GM21529 (cell line): Measurements from ENCODE around the gene LTBP1.
"Not testable (repeated sequence)": the region's sequence is repeated elsewhere in the genome, so short reads cannot be mapped to it uniquely, and the experiment has no call there.

Experiments used
- ATAC-seq: cut with Tn5 transposase; IDR thresholded peaks from one replicate; pipeline ENCODE4 v1.9.1; 2021; ENCODE audit not compliant: unreplicated experiment

The LTBP1 gene

GRCh38 chr2:32960238-32960637 lies 13.5 kb downstream of the LTBP1 start:
- no peak for ATAC-seq

GRCh38 chr2:32960647-32961403 lies 14.1 kb downstream of the LTBP1 start:
- ATAC-seq, result no peak

GRCh38 chr2:32962690-32963089 lies 15.9 kb downstream of the LTBP1 start:
- no peak for ATAC-seq

GRCh38 chr2:32963941-32964340 lies 17.2 kb downstream of the LTBP1 start:
- no peak for ATAC-seq

GRCh38 chr2:32965523-32966171 lies 18.9 kb downstream of the LTBP1 start:
- ATAC-seq, result no peak

- ATAC-seq, result no peak
These were observed 22.9 kb downstream of the LTBP1 start for GRCh38 chr2:32969444-32970162.

GRCh38 chr2:32973772-32974171 lies 27.0 kb downstream of the LTBP1 start:
- not testable (repeated sequence) for ATAC-seq

- no peak for ATAC-seq
These were observed 29.8 kb downstream of the LTBP1 start for GRCh38 chr2:32976409-32977063.

GRCh38 chr2:32977228-32977758 lies 30.5 kb downstream of the LTBP1 start:
- no peak for ATAC-seq

- no peak for ATAC-seq
These were observed 34.9 kb downstream of the LTBP1 start for GRCh38 chr2:32981612-32982011.

GRCh38 chr2:32983193-32983924 lies 36.6 kb downstream of the LTBP1 start:
- ATAC-seq, result not testable (repeated sequence)

- ATAC-seq, result no peak
These were observed 39.7 kb downstream of the LTBP1 start for GRCh38 chr2:32986480-32986879.

- ATAC-seq, result no peak
These were observed 41.8 kb downstream of the LTBP1 start for GRCh38 chr2:32988525-32988924.

- no peak for ATAC-seq
These were observed 43.8 kb downstream of the LTBP1 start for GRCh38 chr2:32990556-32990955.

GRCh38 chr2:32991091-32991845 lies 44.5 kb downstream of the LTBP1 start:
- no peak for ATAC-seq

- ATAC-seq, result no peak
These were observed 46.3 kb downstream of the LTBP1 start for GRCh38 chr2:32993005-32993539.

- no peak for ATAC-seq
These were observed 51.0 kb downstream of the LTBP1 start for GRCh38 chr2:32997705-32998104.

- no peak for ATAC-seq
These were observed 54.2 kb downstream of the LTBP1 start for GRCh38 chr2:33000986-33001385.

- no peak for ATAC-seq
These were observed 55.1 kb downstream of the LTBP1 start for GRCh38 chr2:33001823-33002222.
